ENCODE data around the gene MICU2. TPM values are rescaled to one million over a fixed set of nuclear protein-coding genes. Genes with fewer than 3 reads are reported as not detected.
"Not testable (repeated sequence)": the region's sequence is repeated elsewhere in the genome, so short reads cannot be mapped to it uniquely, and the experiment has no call there.

Gene MICU2
- polyA plus RNA-seq, 1 donor: 59.0 TPM

DNA sequence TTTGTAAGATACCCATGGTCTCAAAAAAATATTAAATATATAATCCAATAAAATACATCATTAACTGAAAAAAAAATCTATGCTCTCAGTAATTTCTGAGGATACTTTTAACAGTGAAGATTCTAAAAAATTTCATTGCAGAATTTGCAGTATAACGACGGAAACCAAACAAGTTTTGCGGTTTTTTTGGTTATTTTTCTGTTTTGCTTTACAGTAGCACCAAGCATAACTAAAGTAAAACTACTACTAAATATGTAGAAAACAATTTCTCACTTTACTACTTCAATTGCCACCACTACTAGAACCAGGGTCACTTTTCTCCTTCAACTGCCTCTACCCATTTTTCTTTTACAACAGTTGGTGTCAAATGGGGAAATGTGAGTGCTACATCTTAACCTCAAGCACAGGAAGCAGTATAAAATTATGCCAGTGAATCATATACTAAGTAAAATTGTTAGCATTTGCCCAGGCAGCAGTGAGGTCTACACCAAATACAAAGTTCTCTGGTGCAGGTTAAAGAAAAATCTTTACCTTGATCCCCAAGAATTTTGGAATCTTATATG, 24.1 kb downstream of the MICU2 start:
- no peaks in the 10 kb centered on the region for H3K27me3 ChIP-seq (ENCODE audit: control insufficient read depth, insufficient read depth, low read length)
- H3K36me3 ChIP-seq (ENCODE audit: control insufficient read depth, insufficient read depth, low read length): no peaks in the 10 kb centered on the region
- H3K4me3 ChIP-seq (ENCODE audit: low read length): no peak overlapping the region
- DNase-seq: no peak
- no peak overlapping the region for H3K27ac ChIP-seq (ENCODE audit: low read length)
- 100% methylated on average over 3 of the region's 3 CpGs for WGBS (ENCODE audit: insufficient coverage, low lambda C conversion rate)
- H3K4me1 ChIP-seq (ENCODE audit: control insufficient read depth, insufficient read depth, low read length): no peaks in the 10 kb centered on the region
- H3K9me3 ChIP-seq (ENCODE audit: control insufficient read depth, low read depth, low read length): no peaks in the 10 kb centered on the region

- DNase-seq: no peak
- Histone ChIP-seq H3K27ac (ENCODE audit: low read length) (no peak overlapping the region), H3K9me3 (ENCODE audit: control insufficient read depth, low read depth, low read length) (no peaks in the 10 kb centered on the region), H3K4me3 (ENCODE audit: low read length) (no peak overlapping the region), H3K36me3 (ENCODE audit: control insufficient read depth, insufficient read depth, low read length) (no peaks in the 10 kb centered on the region), H3K4me1 (ENCODE audit: control insufficient read depth, insufficient read depth, low read length) (no peaks in the 10 kb centered on the region), H3K27me3 (ENCODE audit: control insufficient read depth, insufficient read depth, low read length) (no peaks in the 10 kb centered on the region)
- no CpG with 5 or more reads among the region's 1 CpG for WGBS (ENCODE audit: insufficient coverage, low lambda C conversion rate)
These were observed 25.2 kb downstream of the MICU2 start for GRCh38 chr13:21578748-21579147.

GRCh38 chr13:21576426-21576825, 27.5 kb downstream of the MICU2 start:
- no peaks in the 10 kb centered on the region for H3K4me1 ChIP-seq (ENCODE audit: control insufficient read depth, insufficient read depth, low read length)
- no peak overlapping the region for H3K4me3 ChIP-seq (ENCODE audit: low read length)
- no peaks in the 10 kb centered on the region for H3K36me3 ChIP-seq (ENCODE audit: control insufficient read depth, insufficient read depth, low read length)
- DNase-seq: no peak
- H3K27ac ChIP-seq (ENCODE audit: low read length): no peak overlapping the region
- H3K9me3 ChIP-seq (ENCODE audit: control insufficient read depth, low read depth, low read length): no peaks in the 10 kb centered on the region
- H3K27me3 ChIP-seq (ENCODE audit: control insufficient read depth, insufficient read depth, low read length): no peaks in the 10 kb centered on the region

- no peak overlapping the region for H3K27ac ChIP-seq (ENCODE audit: low read length)
- H3K4me3 ChIP-seq (ENCODE audit: low read length): no peak overlapping the region
- no peaks in the 10 kb centered on the region for H3K9me3 ChIP-seq (ENCODE audit: control insufficient read depth, low read depth, low read length)
- no peaks in the 10 kb centered on the region for H3K4me1 ChIP-seq (ENCODE audit: control insufficient read depth, insufficient read depth, low read length)
- no peaks in the 10 kb centered on the region for H3K36me3 ChIP-seq (ENCODE audit: control insufficient read depth, insufficient read depth, low read length)
- no peaks in the 10 kb centered on the region for H3K27me3 ChIP-seq (ENCODE audit: control insufficient read depth, insufficient read depth, low read length)
- WGBS (ENCODE audit: insufficient coverage, low lambda C conversion rate): no CpG with 5 or more reads among the region's 2 CpGs
- DNase-seq: no peak
These were observed 29.9 kb downstream of the MICU2 start for GRCh38 chr13:21573920-21574712.

DNA sequence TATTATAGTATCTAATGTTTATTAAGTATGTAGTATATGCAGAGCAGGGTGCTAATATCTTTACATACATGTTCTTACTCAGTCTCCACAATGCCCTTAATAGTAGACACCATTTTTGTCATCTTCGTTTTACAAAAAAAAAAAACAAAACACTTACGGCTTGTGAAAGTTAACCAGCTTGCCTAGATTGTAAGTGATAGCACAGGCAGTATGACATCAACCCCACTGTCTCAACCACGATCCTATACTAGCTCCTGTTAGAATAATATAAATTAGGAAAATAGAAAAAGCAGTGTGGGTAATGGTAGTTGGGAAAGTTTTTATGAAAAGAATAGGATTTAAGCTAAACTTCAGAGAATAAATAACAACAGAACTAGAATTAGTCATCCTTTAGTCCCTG, 34.3 kb downstream of the MICU2 start:
- Histone ChIP-seq H3K27ac (ENCODE audit: low read length) (no peak overlapping the region), H3K27me3 (ENCODE audit: control insufficient read depth, insufficient read depth, low read length) (no peaks in the 10 kb centered on the region), H3K9me3 (ENCODE audit: control insufficient read depth, low read depth, low read length) (no peaks in the 10 kb centered on the region), H3K4me1 (ENCODE audit: control insufficient read depth, insufficient read depth, low read length) (no peaks in the 10 kb centered on the region), H3K36me3 (ENCODE audit: control insufficient read depth, insufficient read depth, low read length) (peaks cover 11% of the 10 kb centered on the region), H3K4me3 (ENCODE audit: low read length) (no peak overlapping the region)
- DNase-seq: no peak
- 83% methylated on average over 1 of the region's 3 CpGs for WGBS (ENCODE audit: insufficient coverage, low lambda C conversion rate)

- WGBS (ENCODE audit: insufficient coverage, low lambda C conversion rate): no CpG with 5 or more reads among the region's 5 CpGs
- Histone ChIP-seq H3K27me3 (ENCODE audit: control insufficient read depth, insufficient read depth, low read length) (no peaks in the 10 kb centered on the region), H3K27ac (ENCODE audit: low read length) (no peak overlapping the region), H3K36me3 (ENCODE audit: control insufficient read depth, insufficient read depth, low read length) (peaks cover 16% of the 10 kb centered on the region), H3K9me3 (ENCODE audit: control insufficient read depth, low read depth, low read length) (no peaks in the 10 kb centered on the region), H3K4me1 (ENCODE audit: control insufficient read depth, insufficient read depth, low read length) (no peaks in the 10 kb centered on the region), H3K4me3 (ENCODE audit: low read length) (no peak overlapping the region)
- DNase-seq: no peak
These were observed 35.1 kb downstream of the MICU2 start for GRCh38 chr13:21568854-21569253.

- WGBS (ENCODE audit: insufficient coverage, low lambda C conversion rate): 80% methylated on average over 1 of the region's 2 CpGs
- no peak for DNase-seq
- H3K36me3 ChIP-seq (ENCODE audit: control insufficient read depth, insufficient read depth, low read length): peaks cover 16% of the 10 kb centered on the region
- no peaks in the 10 kb centered on the region for H3K4me1 ChIP-seq (ENCODE audit: control insufficient read depth, insufficient read depth, low read length)
- no peak overlapping the region for H3K4me3 ChIP-seq (ENCODE audit: low read length)
- no peak overlapping the region for H3K27ac ChIP-seq (ENCODE audit: low read length)
- no peaks in the 10 kb centered on the region for H3K27me3 ChIP-seq (ENCODE audit: control insufficient read depth, insufficient read depth, low read length)
- no peaks in the 10 kb centered on the region for H3K9me3 ChIP-seq (ENCODE audit: control insufficient read depth, low read depth, low read length)
These were observed 36.3 kb downstream of the MICU2 start for GRCh38 chr13:21567714-21568113.

DNA sequence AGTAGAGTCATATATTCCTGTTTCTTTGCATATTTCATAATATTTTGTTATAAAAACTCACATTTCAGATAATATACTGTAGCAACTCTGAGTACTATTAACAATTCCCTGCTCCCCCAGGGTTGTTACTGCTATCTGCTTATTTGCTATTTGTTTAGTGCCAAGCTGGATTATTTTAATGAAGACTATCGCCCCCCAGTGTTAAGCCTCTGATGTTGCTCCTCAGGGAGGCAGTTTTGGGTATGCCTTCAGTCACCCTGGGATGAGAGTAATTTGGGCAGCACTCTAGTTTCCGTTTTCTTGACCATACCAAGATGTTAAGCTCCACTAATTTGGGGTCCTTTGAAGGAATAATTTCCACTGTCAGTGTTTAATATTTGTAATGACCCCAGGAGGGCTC, 46.0 kb downstream of the MICU2 start:
- H3K4me1 ChIP-seq (ENCODE audit: control insufficient read depth, insufficient read depth, low read length): no peaks in the 10 kb centered on the region
- H3K9me3 ChIP-seq (ENCODE audit: control insufficient read depth, low read depth, low read length): no peaks in the 10 kb centered on the region
- no CpG with 5 or more reads among the region's 2 CpGs for WGBS (ENCODE audit: insufficient coverage, low lambda C conversion rate)
- H3K4me3 ChIP-seq (ENCODE audit: low read length): no peak overlapping the region
- H3K36me3 ChIP-seq (ENCODE audit: control insufficient read depth, insufficient read depth, low read length): peaks cover 10% of the 10 kb centered on the region
- no peaks in the 10 kb centered on the region for H3K27me3 ChIP-seq (ENCODE audit: control insufficient read depth, insufficient read depth, low read length)
- no peak for DNase-seq
- H3K27ac ChIP-seq (ENCODE audit: low read length): no peak overlapping the region

DNA sequence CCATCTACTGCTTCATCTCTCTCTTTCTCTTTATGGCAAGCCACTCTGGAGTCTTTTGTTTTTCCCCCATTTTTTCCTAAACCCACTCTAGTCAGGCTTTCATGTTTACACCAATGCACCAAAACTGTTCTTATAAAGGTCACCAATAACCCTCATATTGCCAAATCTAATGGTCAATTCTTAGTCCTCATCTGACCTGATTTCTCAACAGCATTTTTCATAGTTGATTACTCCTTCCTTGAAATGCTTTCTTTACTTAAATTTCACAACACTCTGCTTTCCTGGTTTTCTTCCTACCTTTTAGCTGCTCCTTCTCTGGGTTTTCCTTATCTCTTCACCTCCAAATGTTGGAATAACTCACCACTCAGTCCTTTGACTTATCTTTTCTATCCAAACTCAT, 47.9 kb downstream of the MICU2 start:
- DNase-seq: no peak
- Histone ChIP-seq H3K4me1 (ENCODE audit: control insufficient read depth, insufficient read depth, low read length) (no peaks in the 10 kb centered on the region), H3K27ac (ENCODE audit: low read length) (no peak overlapping the region), H3K36me3 (ENCODE audit: control insufficient read depth, insufficient read depth, low read length) (peaks cover 10% of the 10 kb centered on the region), H3K4me3 (ENCODE audit: low read length) (no peak overlapping the region), H3K9me3 (ENCODE audit: control insufficient read depth, low read depth, low read length) (no peaks in the 10 kb centered on the region), H3K27me3 (ENCODE audit: control insufficient read depth, insufficient read depth, low read length) (no peaks in the 10 kb centered on the region)

DNA sequence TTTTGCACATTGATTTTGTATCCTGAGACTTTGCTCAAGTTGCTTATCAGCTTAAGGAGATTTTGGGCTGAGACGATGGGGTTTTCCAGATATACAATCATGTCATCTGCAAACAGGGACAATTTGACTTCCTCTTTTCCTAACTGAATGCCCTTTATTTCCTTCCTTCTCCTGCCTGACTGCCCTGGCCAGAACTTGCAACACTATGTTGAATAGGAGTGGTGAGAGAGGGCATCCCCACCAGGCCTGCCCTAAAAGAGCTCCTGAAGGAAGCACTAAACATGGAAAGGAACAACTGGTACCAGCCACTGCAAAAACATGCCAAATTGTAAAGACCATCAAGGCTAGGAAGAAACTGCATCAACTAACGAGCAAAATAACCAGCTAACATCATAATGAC, 50.7 kb downstream of the MICU2 start:
- no CpG with 5 or more reads among the region's 2 CpGs for WGBS (ENCODE audit: insufficient coverage, low lambda C conversion rate)
- H3K27me3 ChIP-seq (ENCODE audit: control insufficient read depth, insufficient read depth, low read length); H3K4me1 ChIP-seq (ENCODE audit: control insufficient read depth, insufficient read depth, low read length); H3K4me3 ChIP-seq (ENCODE audit: low read length); H3K36me3 ChIP-seq (ENCODE audit: control insufficient read depth, insufficient read depth, low read length); DNase-seq; H3K9me3 ChIP-seq (ENCODE audit: control insufficient read depth, low read depth, low read length); H3K27ac ChIP-seq (ENCODE audit: low read length): not testable (repeated sequence)

DNA sequence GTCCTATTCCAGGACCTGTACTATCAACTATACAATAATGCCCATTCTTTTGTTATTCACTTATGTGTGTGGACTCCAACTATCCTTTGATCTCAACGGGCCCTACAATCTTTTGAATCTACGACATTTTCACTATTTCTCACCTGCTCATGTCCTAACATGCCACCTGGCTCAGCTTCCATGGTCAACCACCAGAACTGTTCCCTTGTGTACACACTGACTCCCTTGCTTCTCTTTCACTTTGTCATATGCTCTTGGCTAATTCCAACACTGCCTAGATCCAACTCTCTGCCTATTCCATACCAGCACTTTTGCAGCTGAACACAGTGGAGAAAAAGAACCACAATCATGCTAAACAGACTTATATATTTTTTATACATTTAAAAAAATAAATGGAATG, 53.1 kb downstream of the MICU2 start:
- no peak for DNase-seq
- Histone ChIP-seq H3K4me1 (ENCODE audit: control insufficient read depth, insufficient read depth, low read length) (no peaks in the 10 kb centered on the region), H3K36me3 (ENCODE audit: control insufficient read depth, insufficient read depth, low read length) (peaks cover 2% of the 10 kb centered on the region), H3K27ac (ENCODE audit: low read length) (no peak overlapping the region), H3K4me3 (ENCODE audit: low read length) (no peak overlapping the region), H3K9me3 (ENCODE audit: control insufficient read depth, low read depth, low read length) (no peaks in the 10 kb centered on the region), H3K27me3 (ENCODE audit: control insufficient read depth, insufficient read depth, low read length) (no peaks in the 10 kb centered on the region)
- 73% methylated on average over 2 of the region's 2 CpGs for WGBS (ENCODE audit: insufficient coverage, low lambda C conversion rate)
